PC-3 (cell line): ENCODE results near the gene ADAM19. TPM values are rescaled to one million over a fixed set of nuclear protein-coding genes. Genes with fewer than 3 reads are reported as not detected.

Experiments
- ATAC-seq: fragments of 200-7000 bp; cut with Tn5 transposase; 2 replicates; pipeline ENCODE4 v1.9.1; 2020; ENCODE audit warnings: mild to moderate bottlenecking, moderate library complexity
- BruUV-seq: library from RNA; stranded (reverse); fragments of 400-500 nt; replicated peaks from 2 replicates; lab custom pipeline; 2021; lab: Mats Ljungman, UMichigan
- CTCF ChIA-PET: fragments of 300-600 bp; sonication (Branson Sonifier 250); formaldehyde crosslinking; loops from one replicate; lab custom pipeline; 2022; ENCODE audit warnings: antibody characterized with exemption; lab: Charles Lee
- POLR2A ChIA-PET: fragments of 300-600 bp; sonication (Branson Sonifier 250); formaldehyde crosslinking; loops from one replicate; lab custom pipeline; 2022; ENCODE audit warnings: antibody characterized with exemption; ENCODE audit not compliant: unreplicated experiment; lab: Charles Lee
- DNase-seq: peaks from one replicate; pipeline ENCODE4 v3.0.0-alpha.2; 2015
- H2AFZ ChIP-seq: fragments of 300-600 bp; sonication (generic); 2 replicates; pipeline ENCODE4 v1.6.0; 2016; ENCODE audit warnings: antibody characterized with exemption, low read length
- H3F3A ChIP-seq: fragments of 300-600 bp; sonication (generic); one replicate; pipeline ENCODE4 v1.6.0; 2017; ENCODE audit warnings: antibody characterized with exemption, low read length, control low read depth, mild to moderate bottlenecking; ENCODE audit not compliant: unreplicated experiment
- H3K27ac ChIP-seq: fragments of 300-600 bp; sonication (generic); 2 replicates; pipeline ENCODE4 v1.5.1; 2016; ENCODE audit warnings: mild to moderate bottlenecking, low read length
- H3K27me3 ChIP-seq: fragments of 300-600 bp; sonication (generic); 2 replicates; pipeline ENCODE4 v1.6.1; 2016; ENCODE audit warnings: low read length, mixed read lengths
- H3K36me3 ChIP-seq: fragments of 300-600 bp; sonication (generic); 2 replicates; pipeline ENCODE4 v1.6.1; 2016; ENCODE audit warnings: low read depth, mixed run types, low read length, mixed read lengths
- H3K4me1 ChIP-seq: fragments of 300-600 bp; sonication (generic); 2 replicates; pipeline ENCODE4 v1.5.1; 2016; ENCODE audit warnings: low read length; ENCODE audit not compliant: insufficient read depth
- H3K4me2 ChIP-seq: fragments of 300-600 bp; sonication (generic); 2 replicates; pipeline ENCODE4 v1.6.0; 2016; ENCODE audit warnings: low read length
- H3K4me3 ChIP-seq: fragments of 300-600 bp; sonication (generic); 2 replicates; pipeline ENCODE4 v1.5.1; 2016; ENCODE audit warnings: mild to moderate bottlenecking, low read length, mixed read lengths
- H3K79me2 ChIP-seq: fragments of 300-600 bp; sonication (generic); 2 replicates; pipeline ENCODE4 v1.6.1; 2017; ENCODE audit warnings: low read length, mixed read lengths
- H3K9ac ChIP-seq: fragments of 300-600 bp; sonication (generic); 2 replicates; pipeline ENCODE4 v1.6.0; 2016; ENCODE audit warnings: mild to moderate bottlenecking, low read length
- H3K9me2 ChIP-seq: fragments of 300-600 bp; sonication (generic); replicated peaks from 2 replicates; pipeline ENCODE4 v1.6.1; 2016; ENCODE audit warnings: mixed run types, low read length, mixed read lengths
- H3K9me3 ChIP-seq: fragments of 300-600 bp; sonication (generic); 2 replicates; pipeline ENCODE4 v1.6.1; 2016; ENCODE audit warnings: low read length, mixed read lengths
- H4K20me1 ChIP-seq: fragments of 300-600 bp; sonication (generic); 2 replicates; pipeline ENCODE4 v1.6.1; 2016; ENCODE audit warnings: low read length, mixed read lengths
- EZH2 ChIP-seq: fragments of 300-600 bp; sonication (generic); IDR thresholded peaks from one replicate; pipeline ENCODE4 v1.6.1; 2017; ENCODE audit warnings: antibody characterized with exemption, mild to moderate bottlenecking, low read length; ENCODE audit not compliant: unreplicated experiment
- EZH2phosphoT487 ChIP-seq: fragments of 300-600 bp; sonication (generic); IDR thresholded peaks from 2 replicates; pipeline ENCODE4 v1.6.1; 2018; ENCODE audit warnings: mild to moderate bottlenecking, antibody characterized with exemption, low read length, borderline replicate concordance
- intact Hi-C: fragments of 100-400 bp; cut with micrococcal nuclease; formaldehyde crosslinking; loops from 2 replicates; pipeline ENCODE4 v1.9.0; 2023
- total RNA-seq: library from RNA; depleted of rRNA; stranded (reverse); fragments of >200 nt; gene quantifications from 2 replicates; pipeline ENCODE4 v1.2.3, GENCODE V29; 2014
- TF ChIP-seq, protein P1 (sequence below): fragments of 300-600 bp; sonication (generic); conservative IDR thresholded peaks from 2 replicates; pipeline ENCODE4 v1.5.1; 2017; ENCODE audit warnings: antibody characterized with exemption, low read depth, mild to moderate bottlenecking, low read length

Gene ADAM19
- total RNA-seq, 1 experiment from 2014 or later = 115 TPM

DNA sequence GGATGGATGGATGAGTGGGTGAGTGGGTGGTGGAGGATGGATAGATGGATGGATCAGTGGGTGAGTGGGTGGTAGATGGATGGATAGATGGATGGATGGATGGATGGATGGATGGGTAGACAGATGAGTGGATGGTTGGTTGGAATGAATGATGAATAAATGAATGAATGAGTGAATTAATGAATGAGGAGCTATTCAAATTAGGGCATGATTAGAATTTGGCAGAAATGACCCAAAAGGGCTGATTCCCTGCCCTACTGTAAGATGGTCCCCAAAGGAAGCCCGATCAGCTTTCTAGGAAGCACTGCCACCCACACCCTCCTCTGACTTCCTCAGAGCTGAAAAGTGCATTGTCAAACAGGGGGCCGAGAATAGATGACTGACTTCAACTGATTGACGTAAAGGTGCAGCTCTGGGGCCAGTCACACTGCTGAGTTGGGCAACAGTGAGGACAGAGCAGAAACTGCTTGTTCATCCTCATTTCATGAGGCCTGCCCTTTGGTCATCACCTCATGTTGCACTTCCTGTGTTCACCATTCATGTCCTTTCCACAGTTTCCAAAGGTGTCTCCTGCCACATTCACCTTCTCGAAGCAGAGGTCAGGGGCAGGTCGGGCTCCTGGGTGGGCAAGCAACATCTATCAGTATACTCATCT is 81.3 kb downstream of the ADAM19 start:
- POLR2A ChIA-PET = interaction anchor here (0.5 kb wide), 2 partner anchors 30 to 159 kb away, joined by 4 read pairs; no protein-coding TSS in a partner anchor
- DNase-seq (no peak), ATAC-seq (no peak)
- no peak overlapping the region for H3K4me2 ChIP-seq
- no peaks in the 10 kb centered on the region for H3K9me2 ChIP-seq
- no peak for TF ChIP-seq EZH2
- TF ChIP-seq, protein P1, sequence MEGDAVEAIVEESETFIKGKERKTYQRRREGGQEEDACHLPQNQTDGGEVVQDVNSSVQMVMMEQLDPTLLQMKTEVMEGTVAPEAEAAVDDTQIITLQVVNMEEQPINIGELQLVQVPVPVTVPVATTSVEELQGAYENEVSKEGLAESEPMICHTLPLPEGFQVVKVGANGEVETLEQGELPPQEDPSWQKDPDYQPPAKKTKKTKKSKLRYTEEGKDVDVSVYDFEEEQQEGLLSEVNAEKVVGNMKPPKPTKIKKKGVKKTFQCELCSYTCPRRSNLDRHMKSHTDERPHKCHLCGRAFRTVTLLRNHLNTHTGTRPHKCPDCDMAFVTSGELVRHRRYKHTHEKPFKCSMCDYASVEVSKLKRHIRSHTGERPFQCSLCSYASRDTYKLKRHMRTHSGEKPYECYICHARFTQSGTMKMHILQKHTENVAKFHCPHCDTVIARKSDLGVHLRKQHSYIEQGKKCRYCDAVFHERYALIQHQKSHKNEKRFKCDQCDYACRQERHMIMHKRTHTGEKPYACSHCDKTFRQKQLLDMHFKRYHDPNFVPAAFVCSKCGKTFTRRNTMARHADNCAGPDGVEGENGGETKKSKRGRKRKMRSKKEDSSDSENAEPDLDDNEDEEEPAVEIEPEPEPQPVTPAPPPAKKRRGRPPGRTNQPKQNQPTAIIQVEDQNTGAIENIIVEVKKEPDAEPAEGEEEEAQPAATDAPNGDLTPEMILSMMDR = no peak
- TF ChIP-seq EZH2phosphoT487 = no peak
- BruUV-seq = no TSS peak
- no peaks in the 10 kb centered on the region for H3K79me2 ChIP-seq
- no peak overlapping the region for H2AFZ ChIP-seq
- no peaks in the 10 kb centered on the region for H3K9me3 ChIP-seq
- intact Hi-C loops = no loop called here
- CTCF ChIA-PET = no interaction called here
- H3K27ac ChIP-seq = no peak overlapping the region
- peaks cover 81% of the 10 kb centered on the region for H3K36me3 ChIP-seq
- no peak overlapping the region for H3K4me3 ChIP-seq
- H3F3A ChIP-seq = no peaks in the 10 kb centered on the region
- H3K4me1 ChIP-seq = no peaks in the 10 kb centered on the region
- no peaks in the 10 kb centered on the region for H4K20me1 ChIP-seq
- H3K27me3 ChIP-seq = no peaks in the 10 kb centered on the region
- no peak overlapping the region for H3K9ac ChIP-seq

GRCh38 chr5:157492886-157493285 is 82.7 kb downstream of the ADAM19 start:
- no peak overlapping the region for H2AFZ ChIP-seq
- no peaks in the 10 kb centered on the region for H3K27me3 ChIP-seq
- no peaks in the 10 kb centered on the region for H3K9me2 ChIP-seq
- no peaks in the 10 kb centered on the region for H3K9me3 ChIP-seq
- ChIA-PET CTCF (no interaction called here), POLR2A (no interaction called here)
- peaks cover 81% of the 10 kb centered on the region for H3K36me3 ChIP-seq
- H4K20me1 ChIP-seq = no peaks in the 10 kb centered on the region
- H3K79me2 ChIP-seq = no peaks in the 10 kb centered on the region
- TF ChIP-seq EZH2phosphoT487 = no peak
- no peak for TF ChIP-seq EZH2
- TF ChIP-seq, protein P1 = no peak
- no peaks in the 10 kb centered on the region for H3F3A ChIP-seq
- no peak overlapping the region for H3K27ac ChIP-seq
- H3K4me3 ChIP-seq = no peak overlapping the region
- H3K4me1 ChIP-seq = no peaks in the 10 kb centered on the region
- DNase-seq = no peak
- H3K4me2 ChIP-seq = no peak overlapping the region
- H3K9ac ChIP-seq = no peak overlapping the region
- intact Hi-C loops = no loop called here
- no peak for ATAC-seq
- BruUV-seq = no TSS peak

GRCh38 chr5:157491471-157491995 is 84.0 kb downstream of the ADAM19 start:
- Histone ChIP-seq H3K4me2 (no peak overlapping the region), H3K36me3 (peaks cover 80% of the 10 kb centered on the region), H3K79me2 (no peaks in the 10 kb centered on the region), H2AFZ (no peak overlapping the region), H3K27ac (no peak overlapping the region), H3K9me2 (no peaks in the 10 kb centered on the region), H3K4me3 (no peak overlapping the region), H4K20me1 (no peaks in the 10 kb centered on the region), H3K9me3 (no peaks in the 10 kb centered on the region), H3K4me1 (no peaks in the 10 kb centered on the region), H3F3A (no peaks in the 10 kb centered on the region), H3K27me3 (no peaks in the 10 kb centered on the region), H3K9ac (no peak overlapping the region)
- ChIA-PET CTCF (no interaction called here), POLR2A (no interaction called here)
- no peak for ATAC-seq
- no TSS peak for BruUV-seq
- TF ChIP-seq, protein P1 = no peak
- DNase-seq = no peak
- intact Hi-C loops = no loop called here
